Esophagus squamous epithelium (tissue), 5 donors: ENCODE data around the gene CCNY. TPM values are rescaled to one million over a fixed set of nuclear protein-coding genes. Genes with fewer than 3 reads are reported as not detected.

Experiments used
- DNase-seq: peaks from one replicate; lab custom pipeline; 2025; lab: John Stamatoyannopoulos, UW
- H3K27ac ChIP-seq, 4 donors: fragments of 200-600 bp; sonication (generic); one replicate each; pipeline ENCODE4 v1.5.1; 2016 to 2019; ENCODE audit warnings: mild to moderate bottlenecking in 1 of 4
- H3K27me3 ChIP-seq, 4 donors: fragments of 200-600 bp; sonication (generic); 1 replicate in 3 of 4; 2 replicates in 1 of 4; pipeline versions ENCODE4 v1.5.1 to v1.6.0; 2017 to 2021; ENCODE audit warnings: antibody characterized with exemption in 1 of 4
- H3K36me3 ChIP-seq, 3 donors: fragments of 200-600 bp; sonication (generic); one replicate each; pipeline ENCODE4 v1.5.1; 2016 to 2019
- H3K4me1 ChIP-seq, 3 donors: fragments of 200-600 bp; sonication (generic); one replicate each; pipeline ENCODE4 v1.5.1; 2017 to 2019
- H3K4me3 ChIP-seq, 4 donors: fragments of 200-600 bp; sonication (generic); 1 replicate in 3 of 4; 2 replicates in 1 of 4; pipeline ENCODE4 v1.5.1; 2016 to 2019; ENCODE audit warnings: mild to moderate bottlenecking in 2 of 4, moderate library complexity in 1 of 4
- H3K9me3 ChIP-seq, 3 donors: fragments of 200-600 bp; sonication (generic); one replicate each; pipeline ENCODE4 v1.5.1; 2016 to 2019
- CTCF ChIP-seq, 6 experiments: fragments of 450-650 bp in 4 of 6; fragments of 200-600 bp in 2 of 6; sonication (generic) in 2 of 6; IDR thresholded peaks; one replicate each; pipeline ENCODE4 v1.5.1; 2016 to 2019; ENCODE audit warnings: antibody characterized with exemption in 6 of 6, mild to moderate bottlenecking in 4 of 6, moderate library complexity in 4 of 6
- POLR2A ChIP-seq, 4 donors: fragments of 450-650 bp; IDR thresholded peaks; one replicate each; pipeline ENCODE4 v1.6.1; 2017; ENCODE audit warnings: antibody characterized with exemption in 4 of 4, mild to moderate bottlenecking in 4 of 4, moderate library complexity in 3 of 4
- WGBS, 2 donors: methylation state at CpG; one replicate each; pipeline ENCODE4 v1.1.5; 2018; 5-methylcytosine and 5-hydroxymethylcytosine counted together
- intact Hi-C: fragments of 100-400 bp; cut with DNase I; formaldehyde crosslinking; loops from one replicate; pipeline ENCODE4 v1.15.0; 2022
- total RNA-seq, 4 donors: library from RNA; depleted of rRNA; stranded (reverse); fragments of >200 nt; gene quantifications; one replicate each; pipeline ENCODE4 v1.1.0, GENCODE V29; 2016
- donor health status: DM: yes; HTN: yes; CAD: no.

The CCNY gene
- total RNA-seq, 4 donors from 2014 or later = 24.1 to 41.5 (median 30.4) TPM

GRCh38 chr10:35608328-35608672, 272.0 kb downstream of the CCNY start:
- H3K27me3 ChIP-seq = peaks cover 5 to 97% (median 9%) of the 10 kb centered on the region in 4 donors
- no peak for TF ChIP-seq CTCF (IDR thresholded peaks at IDR 0.05)
- TF ChIP-seq POLR2A (IDR thresholded peaks at IDR 0.05) = no peak
- no peak for DNase-seq
- H3K4me1 ChIP-seq = peaks cover 0 to 13% (median 5%) of the 10 kb centered on the region in 3 donors
- H3K4me3 ChIP-seq = peak overlapping the region; percentile 26 to 61 (median 37)
- no peaks in the 10 kb centered on the region for H3K36me3 ChIP-seq
- no peak overlapping the region for H3K27ac ChIP-seq
- WGBS, 2 donors = 79% methylated on average over 5 of the region's 16 CpGs; no CpG with 5 or more reads in 1 of the 2 donors
- no peaks in the 10 kb centered on the region for H3K9me3 ChIP-seq
- intact Hi-C loops = no loop called here

- Histone ChIP-seq H3K4me1 (peaks cover 0 to 13% (median 5%) of the 10 kb centered on the region in 3 donors), H3K9me3 (no peaks in the 10 kb centered on the region), H3K36me3 (no peaks in the 10 kb centered on the region), H3K4me3 (no peak overlapping the region), H3K27me3 (peaks cover 5 to 89% (median 9%) of the 10 kb centered on the region in 4 donors), H3K27ac (no peak overlapping the region)
- intact Hi-C loops = no loop called here
- 72 to 85% methylated on average over 6 of the region's 6 CpGs for WGBS, 2 donors
- TF ChIP-seq CTCF (IDR thresholded peaks at IDR 0.05) (no peak), POLR2A (IDR thresholded peaks at IDR 0.05) (no peak)
- no peak for DNase-seq
Observed at GRCh38 chr10:35611750-35612149, 275.4 kb downstream of the CCNY start.

GRCh38 chr10:35612385-35613106, 276.2 kb downstream of the CCNY start:
- TF ChIP-seq CTCF (IDR thresholded peaks at IDR 0.05) (no peak), POLR2A (IDR thresholded peaks at IDR 0.05) (no peak)
- intact Hi-C loops = no loop called here
- H3K4me1 ChIP-seq = peaks cover 0 to 9% (median 5%) of the 10 kb centered on the region in 3 donors
- H3K27me3 ChIP-seq = peaks cover 5 to 86% (median 8%) of the 10 kb centered on the region in 4 donors
- no peak overlapping the region for H3K4me3 ChIP-seq
- H3K36me3 ChIP-seq = no peaks in the 10 kb centered on the region
- H3K9me3 ChIP-seq = no peaks in the 10 kb centered on the region
- no peak for DNase-seq
- no peak overlapping the region for H3K27ac ChIP-seq
- WGBS, 2 donors = 30 to 46% methylated on average over 6 of the region's 6 CpGs

- no peaks in the 10 kb centered on the region for H3K9me3 ChIP-seq
- H3K4me1 ChIP-seq = peaks cover 0 to 4% (median 3%) of the 10 kb centered on the region in 3 donors
- peaks cover 4 to 86% (median 4%) of the 10 kb centered on the region in 4 donors for H3K27me3 ChIP-seq
- H3K36me3 ChIP-seq = no peaks in the 10 kb centered on the region
- no peak for DNase-seq
- H3K27ac ChIP-seq = no peak overlapping the region
- H3K4me3 ChIP-seq = no peak overlapping the region
- 33 to 40% methylated on average over 2 of the region's 2 CpGs for WGBS, 2 donors
- TF ChIP-seq POLR2A (IDR thresholded peaks at IDR 0.05) (no peak), CTCF (IDR thresholded peaks at IDR 0.05) (no peak)
- intact Hi-C loops = no loop called here
Observed at GRCh38 chr10:35613107-35613440, 276.8 kb downstream of the CCNY start.

GRCh38 chr10:35613597-35614226, 277.4 kb downstream of the CCNY start:
- no peaks in the 10 kb centered on the region for H3K4me1 ChIP-seq
- intact Hi-C loops = no loop called here
- no peak overlapping the region for H3K27ac ChIP-seq
- 46 to 55% methylated on average over 8 of the region's 8 CpGs for WGBS, 2 donors
- no peak for DNase-seq
- H3K9me3 ChIP-seq = no peaks in the 10 kb centered on the region
- H3K36me3 ChIP-seq = no peaks in the 10 kb centered on the region
- H3K27me3 ChIP-seq = peaks cover 0 to 79% (median 0%) of the 10 kb centered on the region in 4 donors
- TF ChIP-seq POLR2A (IDR thresholded peaks at IDR 0.05) (no peak), CTCF (IDR thresholded peaks at IDR 0.05) (peak in 1 of 6 experiments; percentile 15)
- no peak overlapping the region for H3K4me3 ChIP-seq
